NCI-H69 (cell line): Measurements from ENCODE around the gene DHCR24.

Experiments
- DNase-seq: peaks from one replicate; lab custom pipeline; 2025; lab: John Stamatoyannopoulos, UW

The DHCR24 gene

DNA sequence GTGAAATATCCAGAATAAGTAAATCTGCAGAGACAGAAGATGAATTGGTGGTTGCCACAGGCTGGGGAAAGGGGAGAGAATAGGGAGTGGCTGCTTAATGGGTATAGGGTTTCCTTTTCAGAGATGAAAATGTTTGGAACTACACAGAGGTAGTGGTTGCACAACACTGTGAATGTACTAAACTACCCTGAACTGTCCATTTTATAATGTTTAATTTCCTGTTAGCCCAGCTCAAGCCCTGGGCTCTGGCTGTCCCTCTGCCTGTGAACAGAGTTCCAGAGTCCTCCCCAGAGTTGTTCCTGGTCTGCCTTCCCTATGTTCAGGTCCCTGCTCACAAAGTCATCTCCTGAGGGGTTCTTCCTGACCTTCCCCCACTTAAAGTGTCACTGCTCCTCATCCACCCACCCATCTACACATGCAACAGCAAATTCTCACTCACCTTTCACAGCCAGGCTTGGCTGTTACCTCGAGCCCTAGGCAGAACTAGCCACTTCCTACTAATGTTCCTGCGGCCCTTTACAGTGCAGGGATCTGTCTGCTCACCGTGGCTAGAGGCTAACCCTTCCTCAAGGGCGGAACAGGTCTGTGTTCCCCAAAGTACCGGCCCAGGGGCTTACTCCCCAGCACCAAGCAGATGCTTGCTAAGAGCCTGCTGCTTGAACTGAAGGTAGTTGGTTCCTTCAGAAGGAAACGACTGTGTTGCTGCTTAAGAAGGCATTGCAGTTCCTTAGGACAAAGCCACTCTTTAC lies 22.4 kb downstream of the DHCR24 start:
- no peak for DNase-seq

DNA sequence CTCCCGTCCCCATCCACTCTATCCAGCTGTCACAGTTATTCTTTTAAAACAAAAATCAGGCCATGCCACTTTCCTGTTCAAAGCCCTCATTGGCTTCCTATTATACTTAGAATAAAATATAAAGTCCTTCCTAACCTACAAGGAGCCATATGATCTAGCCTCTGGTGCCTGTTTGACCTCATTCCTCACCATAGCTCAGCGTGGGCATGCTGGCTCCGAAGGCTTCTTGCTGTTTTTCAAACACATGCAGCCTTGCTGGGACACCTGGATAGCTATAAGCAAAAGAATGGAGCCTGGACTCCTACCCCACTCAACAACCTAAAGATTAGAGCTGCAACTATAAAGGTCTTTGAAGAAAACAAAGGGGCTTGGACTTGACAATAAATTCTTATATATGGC lies 23.7 kb downstream of the DHCR24 start:
- no peak for DNase-seq

DNA sequence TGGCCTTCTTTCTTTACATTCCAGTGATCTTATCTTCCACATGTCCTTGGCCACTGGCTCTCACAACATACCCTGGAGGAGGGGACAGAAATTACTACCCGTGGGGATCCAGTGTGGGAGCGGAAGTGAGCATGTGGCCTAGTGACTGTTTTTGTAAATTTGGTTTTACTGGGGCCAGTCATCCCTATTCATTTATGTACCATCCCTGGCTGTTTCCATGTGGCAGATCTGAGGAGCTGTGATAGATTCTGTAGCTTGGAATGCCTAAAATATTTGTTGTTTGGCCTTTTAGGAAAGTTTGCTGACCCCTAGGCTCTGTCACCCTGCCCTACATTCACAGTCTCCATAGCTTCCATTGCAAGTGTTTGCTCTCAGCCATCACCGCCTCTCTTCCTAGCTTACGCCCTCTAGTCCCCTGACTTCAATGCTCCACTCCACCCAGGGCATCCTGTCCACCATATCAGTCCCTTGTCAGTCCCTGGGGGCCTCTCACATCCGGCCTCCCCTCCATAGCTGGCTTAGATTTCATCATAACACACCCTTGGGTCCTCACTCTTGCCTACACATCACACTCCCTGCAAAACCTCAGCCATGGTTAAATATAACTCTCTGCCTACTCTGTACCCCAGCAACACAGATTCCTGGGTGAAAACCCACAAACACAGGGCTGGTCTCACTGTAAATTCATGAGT lies 25.8 kb downstream of the DHCR24 start:
- no peak for DNase-seq

DNA sequence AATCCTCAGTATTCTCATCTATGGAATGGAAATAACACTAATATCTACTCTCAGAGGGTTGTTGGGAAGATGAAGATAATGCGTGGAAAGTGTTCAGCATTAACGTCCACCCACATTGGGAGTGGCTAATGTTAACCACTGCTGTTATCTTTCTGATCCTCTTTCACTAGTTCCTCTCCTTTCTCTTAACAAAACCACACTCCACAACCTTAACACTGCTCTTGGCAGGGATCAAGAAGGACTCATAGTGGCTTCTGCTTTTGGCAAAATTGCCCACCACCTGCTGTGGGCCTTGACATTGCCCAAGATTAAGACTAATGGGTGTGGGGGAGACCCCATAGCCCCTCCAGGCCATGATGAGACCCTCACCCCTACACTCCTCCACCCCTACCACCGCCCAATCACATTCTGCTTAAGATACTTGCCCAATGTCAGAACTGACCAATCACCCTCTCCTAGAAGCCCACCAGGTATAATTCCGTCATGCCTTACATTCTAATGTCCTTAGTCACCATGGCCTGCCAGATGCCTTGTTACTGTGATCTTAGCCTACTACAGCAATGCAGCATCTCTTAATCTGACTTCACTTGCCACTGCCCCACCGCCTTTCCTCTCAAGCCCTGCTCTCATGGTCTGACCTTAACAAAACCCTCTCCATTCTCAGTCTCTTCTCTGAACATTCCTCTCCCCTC lies 27.1 kb downstream of the DHCR24 start:
- DNase-seq: no peak

DNA sequence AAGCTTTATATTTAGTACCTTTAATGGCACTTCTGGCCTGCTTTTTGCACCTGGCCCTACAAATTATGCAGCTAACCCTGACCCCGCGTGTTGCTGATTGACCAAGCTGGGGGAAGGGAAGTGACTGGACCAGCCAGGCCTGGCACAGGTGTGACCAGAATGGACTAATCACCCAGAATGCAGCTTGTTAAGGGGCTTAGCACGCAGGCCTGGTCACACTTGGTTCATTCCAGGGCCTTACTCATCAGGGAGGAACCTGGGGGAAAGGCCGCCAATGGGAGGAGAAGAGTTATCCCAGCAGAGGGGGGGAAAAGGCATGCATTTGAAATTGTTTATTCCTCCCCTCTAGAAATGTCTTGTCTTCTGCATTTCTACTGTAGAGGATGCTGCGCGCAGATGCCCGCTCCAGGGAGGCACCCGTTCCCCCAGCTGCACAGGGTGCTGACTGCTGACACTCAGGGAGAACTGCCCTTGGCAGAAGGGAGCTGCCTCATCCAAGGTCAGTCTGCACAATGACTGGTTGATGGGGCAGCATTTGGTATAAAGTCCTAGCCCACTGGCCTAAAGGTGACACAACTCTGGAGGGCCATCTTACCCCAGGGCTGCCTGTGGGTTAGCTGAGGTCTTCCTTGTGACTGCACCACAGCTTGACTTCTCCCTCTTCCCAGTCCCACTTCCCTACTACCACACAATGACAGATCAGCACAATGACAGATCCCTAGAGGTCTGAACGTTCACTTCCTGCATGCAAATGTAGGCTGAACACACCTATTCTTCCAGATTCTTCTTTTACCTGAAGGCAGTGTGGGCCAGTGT lies 29.0 kb downstream of the DHCR24 start:
- no peak for DNase-seq

DNA sequence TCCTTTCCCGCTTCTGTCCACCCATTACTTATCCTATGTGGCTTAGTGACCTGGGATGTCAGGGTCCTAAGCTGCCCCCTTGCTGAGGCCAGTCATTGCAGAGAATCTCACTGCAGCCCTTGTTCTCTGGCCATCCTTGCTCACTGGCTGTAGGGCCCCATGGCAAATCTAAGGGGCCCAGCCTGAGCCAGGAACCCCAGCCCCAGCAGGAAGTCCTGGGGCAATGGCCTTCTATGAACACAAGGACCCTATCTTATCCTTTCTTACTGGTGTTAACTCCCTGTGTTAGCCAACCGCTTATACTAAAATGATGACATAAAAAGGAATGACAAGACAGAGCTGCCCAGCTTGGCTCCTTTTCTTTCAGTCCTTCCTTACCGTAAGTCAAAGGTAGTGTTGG lies 29.9 kb downstream of the DHCR24 start:
- DNase-seq: no peak

DNA sequence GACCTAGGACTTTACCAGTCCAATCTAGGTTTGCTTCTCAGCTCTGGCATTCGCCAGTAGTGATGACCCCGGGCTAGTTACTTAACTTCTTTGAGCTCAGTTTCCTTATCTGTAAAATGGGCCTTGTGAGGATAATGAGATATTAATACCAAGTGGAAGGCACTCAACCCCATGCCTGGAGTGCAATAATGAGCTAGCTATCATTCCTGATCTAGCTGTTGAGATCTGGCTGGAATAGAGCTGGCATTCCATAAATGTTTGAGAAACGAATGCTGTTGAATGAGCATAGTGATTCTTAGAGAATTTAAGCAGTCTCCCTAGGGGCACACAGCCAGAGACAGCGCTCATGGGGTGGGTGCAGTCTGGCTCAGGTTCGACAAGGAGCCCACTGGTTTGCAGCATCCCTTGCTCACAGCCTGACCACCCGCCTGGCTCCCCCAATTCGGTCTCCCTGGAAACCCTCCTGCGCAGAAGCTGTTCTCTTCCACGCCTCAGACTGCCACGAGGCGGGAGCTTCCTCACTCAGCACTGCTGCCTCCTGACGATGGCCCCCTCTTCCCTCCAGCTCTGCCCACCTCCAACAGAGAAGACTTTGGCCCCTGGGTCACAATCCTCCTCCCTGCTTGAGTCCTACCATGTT lies 32.5 kb downstream of the DHCR24 start:
- DNase-seq: no peak

DNA sequence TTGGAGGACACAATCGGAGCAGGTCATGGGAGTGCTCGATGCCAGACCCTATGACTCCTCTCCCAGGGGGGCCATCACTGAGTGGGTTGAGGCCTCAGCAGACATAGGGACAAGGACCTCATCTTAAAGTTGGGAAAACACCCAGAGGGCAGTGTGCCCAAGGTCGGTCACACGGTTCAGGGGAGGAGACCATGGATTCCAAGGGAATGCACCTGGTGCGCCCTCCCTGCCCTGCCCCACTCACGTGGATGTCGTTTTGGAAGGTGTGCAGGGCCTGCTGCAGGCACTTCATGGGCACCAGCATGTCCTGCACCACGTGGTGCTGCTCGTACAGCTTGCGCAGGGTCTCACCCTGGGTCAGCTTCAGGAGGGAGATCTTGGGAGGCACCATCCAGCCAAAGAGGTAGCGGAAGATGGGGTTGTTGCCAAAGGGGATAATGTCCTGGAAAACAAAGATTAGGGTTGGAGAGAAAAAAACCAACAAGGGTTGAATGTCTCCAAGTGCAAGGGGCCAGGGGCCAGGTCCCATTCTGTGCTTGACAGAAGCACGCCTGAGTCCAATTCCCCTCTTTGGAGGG lies 33.1 kb downstream of the DHCR24 start:
- no peak for DNase-seq

DNA sequence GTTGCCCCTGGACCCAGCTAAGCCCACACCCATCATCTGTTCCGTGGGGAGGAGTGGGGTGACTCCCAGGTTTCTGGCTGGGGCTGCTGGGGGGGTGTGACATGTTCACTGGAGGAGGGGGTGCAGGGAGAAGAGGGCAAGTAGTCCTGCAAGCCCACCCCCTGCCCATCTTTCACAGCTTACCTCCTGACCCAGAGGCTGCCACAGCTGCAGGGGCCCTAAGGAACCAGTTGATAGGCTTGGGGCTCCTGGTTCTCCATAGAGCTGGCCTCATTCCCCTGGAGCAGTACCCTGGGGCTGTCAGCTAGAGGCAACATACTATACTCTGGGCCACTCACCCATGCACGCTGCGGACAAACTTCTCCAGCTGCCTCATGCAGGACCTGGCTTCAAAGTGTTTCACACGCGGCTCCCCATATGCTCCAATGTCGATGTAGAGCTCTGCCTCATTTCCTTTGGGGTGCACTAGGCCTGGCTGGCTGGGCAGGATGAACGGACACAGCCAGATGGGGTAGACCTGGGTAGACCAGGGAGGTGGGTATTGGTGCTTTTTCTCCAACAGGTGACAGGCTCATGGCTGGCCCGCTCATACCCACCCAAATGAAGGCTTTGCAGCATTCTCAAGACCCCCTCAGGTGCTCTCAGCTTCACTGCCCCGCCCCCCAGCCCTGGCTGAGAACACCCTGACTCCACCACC lies 33.8 kb downstream of the DHCR24 start:
- DNase-seq: no peak

DNA sequence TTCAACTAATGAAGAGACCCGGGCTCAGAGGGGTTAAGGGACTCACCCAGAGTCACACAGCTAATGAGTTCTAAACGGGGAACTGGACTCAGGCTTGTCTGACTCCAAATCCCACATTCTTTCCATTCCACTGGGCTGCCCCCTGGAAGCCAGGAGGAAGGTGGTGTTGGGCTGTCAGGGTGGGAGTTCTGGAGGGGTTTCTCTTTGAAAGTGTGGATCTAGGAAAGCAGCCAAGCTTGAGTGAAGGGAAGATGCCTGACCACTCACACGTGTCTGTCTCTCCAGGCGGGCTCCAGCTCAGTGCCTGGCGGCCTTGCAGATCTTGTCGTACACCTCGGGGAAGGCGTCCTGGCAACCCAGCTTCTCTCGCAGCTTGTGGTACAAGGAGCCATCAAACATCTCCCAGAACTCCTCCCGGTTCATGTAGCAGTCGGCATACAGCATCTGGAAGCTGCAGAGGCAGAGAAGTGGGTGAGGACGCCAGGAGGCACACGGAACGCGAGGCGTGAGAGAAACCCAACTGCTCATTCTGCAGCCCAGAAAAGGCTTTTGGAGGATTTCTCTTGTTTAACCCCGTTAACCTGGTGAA lies 35.0 kb downstream of the DHCR24 start:
- DNase-seq: no peak

DNA sequence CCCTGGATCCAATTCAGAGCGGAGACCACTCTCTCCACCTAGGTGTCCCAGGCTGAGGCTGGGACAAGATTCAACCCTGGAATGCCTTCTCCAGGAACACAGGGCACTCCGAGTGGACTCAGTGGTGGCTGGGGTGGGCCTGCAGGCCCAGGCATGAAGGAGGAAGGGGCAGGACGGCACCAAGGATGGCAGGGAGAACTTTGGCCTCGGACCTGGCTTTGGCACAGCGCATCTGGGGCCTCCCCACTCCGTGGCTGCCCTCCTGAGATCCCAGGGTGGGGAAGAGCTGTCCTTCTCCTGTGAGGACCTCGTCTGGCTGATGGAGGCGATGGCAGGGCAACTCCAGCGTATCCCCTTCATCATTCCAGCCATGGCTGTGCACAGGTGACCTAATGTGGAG lies 35.6 kb downstream of the DHCR24 start:
- no peak for DNase-seq

DNA sequence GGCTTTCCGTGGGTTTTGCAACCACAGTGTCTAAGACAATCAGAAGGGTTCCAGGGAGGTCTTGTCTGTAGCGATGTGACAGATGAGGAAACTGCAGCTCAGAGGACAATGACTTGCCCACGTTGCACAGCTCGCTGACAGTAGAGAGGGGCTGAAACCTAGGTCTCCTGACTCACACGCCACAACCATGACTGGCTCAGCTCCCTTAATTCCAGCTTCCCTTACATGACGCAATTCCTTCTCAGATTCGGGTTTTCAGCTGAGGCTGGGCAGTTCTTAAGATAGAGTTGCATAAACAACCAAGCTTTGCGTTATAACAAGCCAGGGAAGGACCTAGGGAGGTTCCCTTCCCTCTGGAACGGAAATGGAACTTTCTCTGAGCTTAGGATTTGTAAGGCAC lies 36.3 kb downstream of the DHCR24 start:
- no peak for DNase-seq

DNA sequence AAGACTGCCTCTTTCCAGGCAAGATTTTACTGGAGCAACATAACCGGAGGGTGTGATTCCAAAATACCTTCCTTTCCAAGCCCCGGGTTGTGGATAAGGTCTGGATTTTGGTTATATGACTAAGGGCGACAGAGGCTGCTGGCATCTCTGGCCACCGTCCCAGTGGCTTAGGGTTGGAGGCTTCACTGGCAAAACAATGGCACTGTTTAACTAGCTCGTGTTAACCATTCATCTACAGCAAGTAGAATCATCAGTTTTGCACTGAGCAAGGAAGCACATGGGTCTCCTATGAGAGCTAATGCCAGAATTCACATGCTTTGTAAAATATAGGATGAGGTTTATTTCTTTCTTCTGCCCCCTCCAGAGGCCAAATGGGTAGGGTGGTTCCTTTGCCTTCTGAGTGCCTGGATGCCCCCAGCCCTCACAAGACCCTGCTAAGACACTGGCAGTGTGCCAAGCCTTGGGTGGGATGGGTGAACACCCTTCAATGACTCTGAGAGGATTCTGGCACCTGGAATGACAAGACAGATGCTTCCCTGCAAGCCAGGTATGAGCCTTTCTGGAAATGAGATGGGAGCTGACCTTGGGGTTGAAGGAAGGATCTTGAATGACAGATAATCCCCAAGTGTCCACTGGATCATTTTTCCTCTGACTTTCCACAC lies 36.8 kb downstream of the DHCR24 start:
- DNase-seq: no peak

DNA sequence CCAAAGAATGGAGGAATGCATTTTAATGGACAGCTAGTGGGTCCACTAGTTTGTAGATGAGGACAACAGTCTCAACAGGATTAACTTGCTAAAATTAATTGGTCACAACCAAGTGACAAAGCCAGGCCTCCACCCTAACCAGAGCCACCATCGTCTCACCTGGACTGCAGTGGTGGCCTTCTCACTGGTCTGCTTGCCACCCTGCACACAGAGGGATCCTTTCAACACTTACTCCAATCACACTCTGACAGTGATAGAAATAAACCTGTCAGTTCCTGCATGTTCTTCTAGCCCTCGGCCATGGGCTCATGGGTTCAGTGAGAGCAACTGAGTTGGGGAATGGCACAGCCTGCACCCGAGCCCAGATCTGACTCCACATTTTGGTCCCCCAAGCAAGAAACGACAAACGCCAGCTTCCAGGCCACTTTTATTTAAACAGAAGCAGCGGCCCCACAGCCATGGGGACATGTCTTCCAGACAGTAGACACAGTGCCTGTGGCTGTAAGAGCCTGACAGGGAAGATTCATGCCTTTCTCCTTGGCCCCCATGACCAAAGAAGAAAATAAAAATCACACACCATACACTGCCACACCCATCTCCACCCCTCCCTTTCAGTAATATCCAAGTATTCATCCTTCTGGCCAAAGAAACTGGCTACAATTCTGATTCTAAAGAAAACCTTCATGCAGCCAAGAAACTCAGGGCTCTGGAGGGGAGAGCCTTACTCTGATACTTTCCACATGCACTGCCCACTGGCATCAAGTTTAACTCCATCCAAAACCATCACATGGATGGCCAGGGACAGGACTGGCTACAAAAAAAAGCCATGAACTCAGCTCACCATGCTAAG lies 37.6 kb downstream of the DHCR24 start:
- no peak for DNase-seq

DNA sequence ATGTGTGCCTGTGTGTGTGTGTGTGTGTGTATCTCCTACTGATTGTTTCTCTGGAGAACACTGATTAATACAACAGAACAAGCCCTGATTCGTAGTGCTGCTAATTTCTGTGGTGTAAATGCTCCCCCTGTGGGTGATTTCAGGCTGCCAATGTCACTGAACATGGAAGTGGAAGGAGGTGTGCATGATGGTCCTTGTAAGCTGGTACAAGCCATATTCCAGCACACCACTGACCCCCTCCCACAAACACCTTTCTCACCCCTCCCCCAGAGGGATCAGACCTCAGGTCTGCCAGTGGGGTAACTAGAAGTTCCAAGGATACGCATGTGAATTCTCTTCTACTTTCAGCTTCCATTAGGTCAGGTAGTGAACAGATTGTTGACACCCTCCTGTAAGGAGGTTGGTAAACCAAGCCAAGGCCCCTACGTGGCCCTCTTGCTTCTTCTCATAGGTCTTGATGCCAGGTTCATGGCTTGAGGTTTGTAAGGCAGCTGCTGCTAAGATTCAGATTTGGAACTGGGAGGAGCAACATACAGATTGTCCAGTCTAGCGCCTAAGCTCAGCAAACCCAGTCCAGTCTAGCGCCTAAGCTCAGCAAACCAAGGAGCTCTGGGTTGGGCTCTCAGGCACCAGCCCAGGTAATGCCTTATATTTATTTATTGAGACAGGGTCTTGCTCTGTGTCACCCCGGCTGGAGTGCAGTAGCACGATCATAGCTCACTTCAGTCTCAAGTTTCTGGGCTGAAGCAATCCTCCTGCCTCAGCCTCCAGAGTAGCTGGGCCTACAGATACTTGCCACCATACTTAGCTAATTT lies 38.7 kb downstream of the DHCR24 start:
- DNase-seq: no peak

DNA sequence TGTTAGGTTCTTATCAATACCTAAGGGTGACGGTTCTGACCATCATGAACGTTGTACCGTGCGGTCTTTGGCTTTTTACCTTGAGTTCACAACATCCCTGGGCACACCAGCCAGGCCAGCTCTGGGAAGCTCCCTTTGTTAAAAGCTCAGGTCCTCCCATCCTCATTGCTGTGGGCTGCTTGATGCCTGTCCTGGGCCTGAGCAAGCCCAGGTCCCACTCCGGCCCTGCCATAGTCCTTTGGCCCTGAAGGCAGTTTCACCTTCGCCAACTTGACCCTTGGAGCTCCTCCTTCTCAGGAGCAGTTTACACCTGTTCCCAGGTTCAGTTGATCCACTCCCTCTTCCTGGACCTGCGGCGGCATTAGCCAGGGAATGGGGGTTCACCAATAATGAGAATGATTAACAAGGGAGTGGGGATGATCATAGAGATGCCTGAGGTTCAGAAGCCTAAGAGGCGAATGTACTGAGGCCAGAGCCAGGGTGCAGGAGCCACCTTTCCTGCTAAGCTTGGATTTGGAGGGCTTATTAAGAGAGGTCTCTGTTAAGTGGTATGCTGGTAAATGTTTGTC lies 40.2 kb downstream of the DHCR24 start:
- no peak for DNase-seq

DNA sequence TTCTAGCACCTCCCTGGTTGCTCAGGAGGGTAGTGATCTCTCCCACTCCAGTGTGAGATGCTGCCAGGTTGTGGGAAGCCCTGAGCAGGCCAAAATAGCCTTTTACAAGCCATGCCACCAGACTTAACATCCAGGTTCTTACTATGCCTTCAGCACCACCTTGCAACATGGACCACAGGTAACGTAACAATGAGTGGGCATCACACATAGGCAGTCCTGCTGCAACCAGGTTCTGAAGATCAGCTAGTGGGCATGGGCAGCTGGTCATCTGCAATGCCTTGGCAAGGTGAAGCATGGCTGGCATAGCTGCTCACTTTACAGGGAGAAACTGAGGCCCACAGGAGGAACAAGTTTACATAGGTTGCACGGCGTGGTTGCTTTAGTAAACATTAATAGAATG lies 40.7 kb downstream of the DHCR24 start:
- no peak for DNase-seq

DNA sequence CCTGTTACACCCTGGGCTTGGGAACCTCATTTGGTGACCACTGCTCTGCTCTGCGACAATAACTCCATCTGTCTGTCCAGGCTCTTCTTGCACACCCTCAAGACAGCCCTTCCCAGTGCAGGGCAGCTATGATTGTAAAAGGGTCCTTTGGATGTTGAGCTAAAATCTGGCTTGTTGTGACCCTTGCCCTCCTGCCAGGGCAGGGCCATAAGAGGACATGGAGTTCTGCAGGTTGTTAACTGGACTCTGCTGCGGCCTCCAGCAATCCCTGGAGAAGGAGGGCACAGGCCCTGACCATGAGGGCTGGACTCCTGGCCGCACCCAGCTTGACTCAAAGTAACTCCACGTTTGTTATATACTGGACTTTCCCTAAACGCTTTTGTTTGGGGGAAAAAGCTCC lies 41.2 kb downstream of the DHCR24 start:
- DNase-seq: no peak
